ENCODE data around the gene LYRM7.

The LYRM7 gene

DNA sequence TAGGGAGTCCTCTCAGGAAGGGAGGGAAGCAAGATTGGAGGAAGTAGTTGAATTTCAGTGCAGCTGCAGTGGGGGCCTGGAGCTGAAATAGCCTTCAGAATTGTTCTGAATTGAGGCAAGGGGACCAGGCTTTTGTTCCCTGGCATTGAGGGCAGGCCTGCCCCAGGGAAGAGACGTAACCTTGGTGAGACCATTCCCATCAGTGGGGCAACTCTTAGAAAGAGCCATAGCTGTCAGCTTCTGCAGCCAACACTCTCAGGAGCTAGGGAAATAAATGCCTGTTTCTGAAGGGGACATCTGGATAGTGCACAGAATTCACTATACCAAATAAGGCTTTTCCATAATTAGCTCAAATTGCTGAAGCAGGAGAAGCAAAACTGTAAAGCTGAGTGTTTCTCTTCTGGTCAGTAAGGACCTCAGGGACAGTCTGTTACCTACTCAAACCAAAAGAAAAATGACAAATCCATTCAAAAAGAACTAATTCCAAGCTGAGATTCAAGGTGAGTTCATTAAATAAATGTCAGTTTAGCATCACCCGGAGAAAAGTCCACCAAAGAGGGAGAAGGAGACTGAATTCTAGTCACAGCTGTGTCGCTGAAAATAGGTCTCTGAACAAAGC lies 44.0 kb downstream of the LYRM7 start:
- peak overlapping the region; percentile 73 for H3K4me2 ChIP-seq (ENCODE audit: low read depth, low read length, poor library complexity, severe bottlenecking)
- no peaks in the 10 kb centered on the region for H4K20me1 ChIP-seq (ENCODE audit: insufficient read depth, low read length, poor library complexity, severe bottlenecking)
- H3F3A ChIP-seq (ENCODE audit: low read depth): peaks cover 4% of the 10 kb centered on the region
- TF ChIP-seq EZH2phosphoT487 (IDR thresholded peaks at IDR 0.05; ENCODE audit: borderline replicate concordance): no peak
- TF ChIP-seq, protein P1, sequence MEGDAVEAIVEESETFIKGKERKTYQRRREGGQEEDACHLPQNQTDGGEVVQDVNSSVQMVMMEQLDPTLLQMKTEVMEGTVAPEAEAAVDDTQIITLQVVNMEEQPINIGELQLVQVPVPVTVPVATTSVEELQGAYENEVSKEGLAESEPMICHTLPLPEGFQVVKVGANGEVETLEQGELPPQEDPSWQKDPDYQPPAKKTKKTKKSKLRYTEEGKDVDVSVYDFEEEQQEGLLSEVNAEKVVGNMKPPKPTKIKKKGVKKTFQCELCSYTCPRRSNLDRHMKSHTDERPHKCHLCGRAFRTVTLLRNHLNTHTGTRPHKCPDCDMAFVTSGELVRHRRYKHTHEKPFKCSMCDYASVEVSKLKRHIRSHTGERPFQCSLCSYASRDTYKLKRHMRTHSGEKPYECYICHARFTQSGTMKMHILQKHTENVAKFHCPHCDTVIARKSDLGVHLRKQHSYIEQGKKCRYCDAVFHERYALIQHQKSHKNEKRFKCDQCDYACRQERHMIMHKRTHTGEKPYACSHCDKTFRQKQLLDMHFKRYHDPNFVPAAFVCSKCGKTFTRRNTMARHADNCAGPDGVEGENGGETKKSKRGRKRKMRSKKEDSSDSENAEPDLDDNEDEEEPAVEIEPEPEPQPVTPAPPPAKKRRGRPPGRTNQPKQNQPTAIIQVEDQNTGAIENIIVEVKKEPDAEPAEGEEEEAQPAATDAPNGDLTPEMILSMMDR (conservative IDR thresholded peaks at IDR 0.05; ENCODE audit: low read length): no peak
- H3K4me1 ChIP-seq (ENCODE audit: insufficient read depth, low read length, poor library complexity, severe bottlenecking): peaks cover 39% of the 10 kb centered on the region
- H3K36me3 ChIP-seq (ENCODE audit: insufficient read depth, low read length): no peaks in the 10 kb centered on the region
- H2AFZ ChIP-seq (ENCODE audit: low read length): no peak overlapping the region
- H3K9me3 ChIP-seq (ENCODE audit: insufficient read depth, low read depth, low read length): no peaks in the 10 kb centered on the region
- peak overlapping the region; percentile 60 for H3K4me3 ChIP-seq (ENCODE audit: low read length, poor library complexity, severe bottlenecking)
- H3K79me2 ChIP-seq (ENCODE audit: insufficient read depth, low read length): peaks cover 80% of the 10 kb centered on the region
- no peaks in the 10 kb centered on the region for H3K27me3 ChIP-seq (ENCODE audit: insufficient read depth, low read length, poor library complexity, severe bottlenecking)
- peak overlapping the region; percentile 69 for H3K9ac ChIP-seq (ENCODE audit: low read depth, low read length, poor library complexity, severe bottlenecking)
- H3K9me2 ChIP-seq (replicated peaks; ENCODE audit: low read depth, low read length): no peaks in the 10 kb centered on the region

DNA sequence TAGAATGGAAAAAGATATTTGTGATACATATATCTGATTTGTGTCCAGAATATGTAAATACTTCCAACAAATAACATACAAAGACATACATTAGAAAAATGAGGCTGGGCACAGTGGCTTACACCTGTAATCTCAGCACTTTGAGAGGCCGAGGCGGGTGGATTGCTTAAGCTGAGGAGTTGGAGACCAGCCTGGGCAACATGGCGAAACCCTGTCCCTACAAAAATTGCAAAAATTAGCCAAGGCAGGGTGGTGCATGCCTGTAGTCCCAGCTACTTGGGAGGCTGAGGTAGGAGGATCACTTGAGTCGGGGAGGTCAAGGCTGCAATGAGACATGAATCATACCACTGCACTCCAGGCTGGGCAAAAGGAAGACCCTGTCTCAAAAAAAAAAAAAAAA lies 47.0 kb downstream of the LYRM7 start:
- no peaks in the 10 kb centered on the region for H3K27me3 ChIP-seq (ENCODE audit: insufficient read depth, low read length, poor library complexity, severe bottlenecking)
- no peaks in the 10 kb centered on the region for H4K20me1 ChIP-seq (ENCODE audit: insufficient read depth, low read length, poor library complexity, severe bottlenecking)
- H3K9me2 ChIP-seq (replicated peaks; ENCODE audit: low read depth, low read length): no peaks in the 10 kb centered on the region
- no peak overlapping the region for H3K9ac ChIP-seq (ENCODE audit: low read depth, low read length, poor library complexity, severe bottlenecking)
- H3K4me2 ChIP-seq (ENCODE audit: low read depth, low read length, poor library complexity, severe bottlenecking): no peak overlapping the region
- H3K4me3 ChIP-seq (ENCODE audit: low read length, poor library complexity, severe bottlenecking): no peak overlapping the region
- peaks cover 22% of the 10 kb centered on the region for H3K4me1 ChIP-seq (ENCODE audit: insufficient read depth, low read length, poor library complexity, severe bottlenecking)
- H3F3A ChIP-seq (ENCODE audit: low read depth): no peaks in the 10 kb centered on the region
- peaks cover 57% of the 10 kb centered on the region for H3K79me2 ChIP-seq (ENCODE audit: insufficient read depth, low read length)
- no peaks in the 10 kb centered on the region for H3K36me3 ChIP-seq (ENCODE audit: insufficient read depth, low read length)
- no peak overlapping the region for H2AFZ ChIP-seq (ENCODE audit: low read length)
- H3K9me3 ChIP-seq (ENCODE audit: insufficient read depth, low read depth, low read length): no peaks in the 10 kb centered on the region
- TF ChIP-seq, protein P1 (conservative IDR thresholded peaks at IDR 0.05; ENCODE audit: low read length): no peak
- no peak for TF ChIP-seq EZH2phosphoT487 (IDR thresholded peaks at IDR 0.05; ENCODE audit: borderline replicate concordance)

DNA sequence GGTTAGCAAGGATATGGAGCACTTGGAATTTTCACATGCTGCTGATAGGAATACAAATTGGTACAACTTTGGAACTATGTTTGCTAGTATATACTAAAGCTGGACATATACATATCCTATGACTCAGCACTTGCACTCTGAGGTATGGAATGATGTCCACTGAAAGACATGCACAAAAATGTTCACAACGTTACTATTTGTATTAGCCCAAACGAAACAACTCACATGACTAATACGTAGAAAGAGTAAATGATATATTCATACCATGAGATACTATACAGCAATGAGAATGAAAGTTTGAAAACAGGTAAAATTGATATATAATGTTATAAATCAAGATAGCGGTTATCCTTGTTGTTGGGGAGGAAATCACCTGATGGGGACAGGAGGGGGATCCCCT lies 47.6 kb downstream of the LYRM7 start:
- Histone ChIP-seq H3K9me3 (ENCODE audit: insufficient read depth, low read depth, low read length) (no peaks in the 10 kb centered on the region), H3K9me2 (replicated peaks; ENCODE audit: low read depth, low read length) (no peaks in the 10 kb centered on the region), H3K4me1 (ENCODE audit: insufficient read depth, low read length, poor library complexity, severe bottlenecking) (peaks cover 25% of the 10 kb centered on the region), H2AFZ (ENCODE audit: low read length) (no peak overlapping the region), H3F3A (ENCODE audit: low read depth) (no peaks in the 10 kb centered on the region), H3K79me2 (ENCODE audit: insufficient read depth, low read length) (peaks cover 52% of the 10 kb centered on the region), H3K27me3 (ENCODE audit: insufficient read depth, low read length, poor library complexity, severe bottlenecking) (no peaks in the 10 kb centered on the region), H3K9ac (ENCODE audit: low read depth, low read length, poor library complexity, severe bottlenecking) (no peak overlapping the region), H3K4me3 (ENCODE audit: low read length, poor library complexity, severe bottlenecking) (no peak overlapping the region), H3K4me2 (ENCODE audit: low read depth, low read length, poor library complexity, severe bottlenecking) (no peak overlapping the region), H3K36me3 (ENCODE audit: insufficient read depth, low read length) (no peaks in the 10 kb centered on the region), H4K20me1 (ENCODE audit: insufficient read depth, low read length, poor library complexity, severe bottlenecking) (no peaks in the 10 kb centered on the region)
- TF ChIP-seq EZH2phosphoT487 (IDR thresholded peaks at IDR 0.05; ENCODE audit: borderline replicate concordance): no peak
- TF ChIP-seq, protein P1 (conservative IDR thresholded peaks at IDR 0.05; ENCODE audit: low read length): no peak

Measured in Loucy (cell line).